GM21515 (cell line): Measurements from ENCODE around the gene RPS19BP1.

Experiments used
- ATAC-seq: cut with Tn5 transposase; IDR thresholded peaks from one replicate; pipeline ENCODE4 v1.9.1; 2021; ENCODE audit not compliant: unreplicated experiment

The RPS19BP1 gene

GRCh38 chr22:39490966-39491680 is 41.4 kb downstream of the RPS19BP1 start:
- no peak for ATAC-seq

GRCh38 chr22:39490135-39490798 is 42.3 kb downstream of the RPS19BP1 start:
- no peak for ATAC-seq

- no peak for ATAC-seq
Measured at GRCh38 chr22:39489094-39490068, 43.2 kb downstream of the RPS19BP1 start.

- no peak for ATAC-seq
Measured at GRCh38 chr22:39488563-39489083, 43.9 kb downstream of the RPS19BP1 start.

GRCh38 chr22:39487826-39488520 is 44.6 kb downstream of the RPS19BP1 start:
- no peak for ATAC-seq

GRCh38 chr22:39486951-39487825 is 45.4 kb downstream of the RPS19BP1 start:
- ATAC-seq = no peak

- no peak for ATAC-seq
Measured at GRCh38 chr22:39482768-39483167, 49.8 kb downstream of the RPS19BP1 start.

- ATAC-seq = no peak
Measured at GRCh38 chr22:39481595-39481994, 51.0 kb downstream of the RPS19BP1 start.

- ATAC-seq = no peak
Measured at GRCh38 chr22:39481054-39481453, 51.5 kb downstream of the RPS19BP1 start.

GRCh38 chr22:39480557-39480956 is 52.0 kb downstream of the RPS19BP1 start:
- no peak for ATAC-seq

GRCh38 chr22:39479254-39479653 is 53.3 kb downstream of the RPS19BP1 start:
- no peak for ATAC-seq
